NCI-H1092 (cell line): Measurements from ENCODE around the gene SURF2.

ENCODE experiments used
- DNase-seq: peaks from one replicate; lab custom pipeline; 2025; lab: John Stamatoyannopoulos, UW

SURF2 gene

GRCh38 chr9:133354766-133355165 is 1.6 kb upstream of the SURF2 start:
- DNase-seq = no peak

DNA sequence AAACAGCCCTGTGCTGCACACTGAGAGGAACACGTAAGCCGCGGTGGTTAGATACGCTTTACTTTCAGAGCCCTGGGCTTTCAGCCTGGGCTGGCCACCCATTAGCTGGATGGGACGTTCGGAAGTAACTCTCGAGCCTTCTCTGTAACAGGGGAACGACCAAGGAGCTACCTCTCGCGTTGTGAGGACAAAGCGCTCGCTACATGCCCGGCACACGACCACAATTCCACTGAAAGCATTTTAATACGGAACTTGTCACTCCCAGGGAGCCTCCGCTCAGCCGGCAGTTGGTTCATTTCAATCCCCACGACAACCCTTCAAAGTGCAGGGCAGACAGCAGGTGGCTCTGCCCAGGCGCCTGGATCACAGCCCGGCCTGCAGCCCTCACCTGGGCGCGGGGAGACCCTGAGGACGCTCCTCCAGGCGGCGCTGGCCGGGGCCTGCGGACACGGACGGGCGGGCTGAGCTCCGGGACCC is 431 bp upstream of the SURF2 start:
- DNase-seq = no peak

DNA sequence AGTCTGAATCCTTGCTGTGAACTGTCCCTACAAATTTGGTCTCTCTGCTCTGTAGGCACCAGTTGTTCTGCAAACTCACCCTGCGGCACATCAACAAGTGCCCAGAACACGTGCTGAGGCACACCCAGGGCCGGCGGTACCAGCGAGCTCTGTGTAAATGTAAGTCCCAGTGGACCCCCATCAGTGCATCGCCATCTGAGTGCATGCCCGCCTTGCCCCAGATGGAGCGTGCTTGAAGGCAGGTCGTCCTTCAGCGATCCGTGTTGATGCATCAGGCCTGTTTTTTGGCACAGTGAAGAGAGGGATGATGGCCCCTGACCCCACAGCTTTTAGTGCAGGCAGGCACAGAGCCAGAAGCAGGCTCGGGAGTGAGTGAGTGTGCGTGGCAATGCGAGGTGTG is 1.3 kb downstream of the SURF2 start:
- no peak for DNase-seq

DNA sequence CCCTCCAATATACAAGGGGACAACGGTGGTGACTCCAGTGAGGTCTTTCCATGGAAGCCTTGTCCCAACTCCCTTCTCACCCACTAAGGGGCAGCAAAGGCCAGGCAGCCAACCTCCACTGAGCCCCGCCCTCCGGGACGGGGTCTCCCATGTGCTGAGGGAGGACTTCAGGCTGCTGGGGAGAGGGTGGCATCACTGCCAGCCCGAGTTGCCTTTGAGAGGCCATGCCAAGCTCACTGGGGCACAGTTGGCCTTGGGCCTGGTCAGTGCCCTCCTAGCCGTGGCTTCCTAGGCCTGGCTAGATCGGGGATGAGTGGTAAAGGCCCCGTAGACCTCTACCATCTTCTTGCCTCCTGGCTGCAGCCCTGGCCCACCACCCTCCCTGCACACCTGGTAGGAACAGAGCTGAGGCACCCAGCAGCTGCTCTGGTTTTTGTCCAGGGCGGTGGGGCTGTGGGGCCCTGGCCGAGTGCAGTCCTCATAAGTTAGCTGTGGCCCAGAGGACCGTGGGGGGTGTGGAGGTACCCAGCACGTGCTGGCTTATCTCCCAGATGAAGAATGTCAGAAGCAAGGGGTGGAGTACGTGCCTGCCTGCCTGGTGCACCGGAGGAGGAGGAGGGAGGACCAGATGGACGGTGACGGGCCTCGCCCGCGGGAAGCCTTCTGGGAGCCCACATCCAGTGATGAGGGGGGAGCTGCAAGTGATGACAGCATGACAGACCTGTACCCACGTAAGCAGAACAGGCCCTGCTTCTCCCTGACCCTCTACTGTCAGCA is 3.2 kb downstream of the SURF2 start:
- DNase-seq = no peak

DNA sequence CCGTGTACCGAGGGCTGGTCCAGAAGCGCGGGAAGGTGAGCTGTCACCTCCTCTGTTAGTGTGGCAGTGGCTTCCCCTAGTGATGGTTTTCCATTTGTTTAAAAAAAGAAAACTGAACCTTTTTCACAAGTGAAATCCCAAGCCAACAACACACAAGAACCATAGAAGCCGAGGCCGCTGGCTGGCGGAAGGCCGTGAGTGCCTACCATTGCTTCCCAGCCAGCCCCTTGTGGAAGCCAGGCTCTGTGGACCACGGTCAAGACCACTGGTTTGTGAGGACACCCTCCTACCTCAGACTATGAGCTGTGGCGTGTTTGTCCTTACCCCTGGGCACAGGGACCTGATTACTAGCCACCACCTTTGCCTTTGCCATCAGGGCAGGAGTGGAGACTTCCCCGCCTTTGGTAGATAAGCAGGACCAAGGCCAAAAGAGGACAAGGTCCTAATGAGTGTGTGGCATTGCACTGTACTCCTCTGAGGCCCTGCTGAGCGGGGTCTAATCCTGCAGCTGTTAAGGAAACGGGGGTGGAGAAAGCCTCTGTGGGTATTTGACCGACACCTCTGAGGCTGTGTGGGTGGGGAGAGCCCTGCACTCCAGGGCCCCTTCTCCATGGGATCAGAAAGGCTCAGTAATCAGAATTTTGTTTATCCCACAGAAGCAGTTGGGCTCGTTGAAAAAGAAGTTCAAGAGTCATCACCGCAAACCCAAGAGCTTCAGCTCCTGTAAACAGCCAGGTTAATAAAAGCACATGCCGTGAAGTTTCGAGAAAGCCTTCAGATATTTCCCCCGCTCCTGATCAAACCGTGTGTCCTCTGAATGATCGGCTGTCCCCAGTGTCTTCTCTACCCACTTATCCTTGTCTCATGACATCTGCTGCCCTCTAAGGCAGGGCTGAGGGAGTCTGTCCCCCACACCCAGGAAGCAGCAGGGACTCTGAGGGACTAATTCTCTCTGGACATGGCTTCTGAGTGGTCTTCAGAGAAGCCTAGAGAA is 4.3 kb downstream of the SURF2 start:
- DNase-seq = no peak

DNA sequence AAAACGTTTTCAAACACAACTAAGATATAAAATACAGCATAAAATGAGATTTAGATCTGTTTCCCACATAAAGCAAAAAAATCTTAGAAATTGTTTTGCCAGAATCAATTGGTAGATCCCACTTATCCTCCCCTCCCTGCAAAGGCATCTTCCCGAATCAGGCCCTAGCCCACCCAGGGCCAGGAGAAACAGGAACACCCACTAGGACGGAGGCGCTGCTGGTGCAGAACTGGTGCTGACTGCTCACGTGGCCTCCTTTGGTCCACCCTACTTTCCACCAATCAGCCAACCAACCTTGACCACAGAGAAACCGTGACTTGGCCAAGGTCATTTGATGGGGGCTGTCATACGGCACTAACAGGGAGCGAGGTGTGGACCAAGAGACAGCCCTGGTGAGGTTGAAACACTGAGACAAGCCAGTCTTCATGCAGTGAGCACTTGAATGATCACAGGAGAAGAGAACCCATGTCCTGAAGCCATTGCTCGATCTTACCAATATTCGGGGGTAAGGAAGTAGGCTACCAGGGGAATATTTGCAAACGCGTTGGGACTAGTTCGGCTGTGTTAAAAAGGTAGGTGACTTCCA is 5.2 kb downstream of the SURF2 start:
- DNase-seq = no peak

DNA sequence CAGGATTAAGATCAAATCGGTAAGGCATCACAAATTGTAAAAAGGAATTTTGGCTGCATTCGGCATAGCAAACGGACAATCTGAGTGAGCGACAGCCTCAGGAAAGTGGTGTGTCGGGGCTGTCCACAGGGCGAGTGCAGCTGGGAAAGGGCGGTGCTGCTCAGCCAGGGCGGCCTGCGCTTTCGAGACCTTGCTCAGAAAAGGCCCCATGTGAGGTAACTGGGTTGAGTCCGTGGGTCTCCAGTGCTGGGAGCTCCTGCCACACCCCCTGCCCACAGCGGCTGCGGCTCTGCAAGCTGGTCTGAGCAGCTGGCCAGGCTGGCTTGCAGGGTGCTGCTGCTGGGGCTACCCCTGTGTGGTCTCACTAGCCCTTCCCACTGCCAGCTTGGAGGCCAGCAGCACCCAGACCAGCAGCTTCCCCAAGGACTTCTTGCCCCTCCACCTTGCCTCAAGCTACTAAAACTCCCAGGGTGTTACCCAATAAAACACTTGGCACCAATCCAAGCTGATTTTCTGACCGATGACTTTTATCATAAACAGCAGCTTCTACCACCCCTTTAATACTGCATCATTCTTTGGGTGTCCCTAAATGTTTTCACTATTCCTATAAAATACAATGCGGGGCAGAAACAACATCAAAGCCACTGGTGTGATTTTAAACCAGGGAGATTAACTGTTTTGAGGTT is 6.2 kb downstream of the SURF2 start:
- no peak for DNase-seq

DNA sequence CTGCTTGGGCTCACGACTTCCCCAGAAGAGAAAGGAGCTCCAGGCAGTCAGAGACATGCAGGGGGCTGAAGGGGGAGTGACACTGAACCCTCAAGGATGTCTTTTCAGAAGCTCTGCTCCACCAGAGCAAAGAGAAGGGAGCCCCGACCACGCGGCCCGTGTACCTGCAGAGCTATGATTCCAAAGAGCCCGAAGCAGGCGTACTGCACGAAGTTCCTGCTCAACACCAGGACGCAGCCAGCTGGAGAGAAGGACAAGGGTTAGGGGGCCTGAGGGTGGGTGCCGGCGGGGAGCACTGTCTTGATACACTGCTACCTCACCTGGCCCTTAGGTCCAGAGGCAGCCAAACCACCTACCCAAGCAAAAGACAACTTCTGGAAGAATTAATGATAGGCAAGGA is 10.1 kb downstream of the SURF2 start:
- DNase-seq = no peak

DNA sequence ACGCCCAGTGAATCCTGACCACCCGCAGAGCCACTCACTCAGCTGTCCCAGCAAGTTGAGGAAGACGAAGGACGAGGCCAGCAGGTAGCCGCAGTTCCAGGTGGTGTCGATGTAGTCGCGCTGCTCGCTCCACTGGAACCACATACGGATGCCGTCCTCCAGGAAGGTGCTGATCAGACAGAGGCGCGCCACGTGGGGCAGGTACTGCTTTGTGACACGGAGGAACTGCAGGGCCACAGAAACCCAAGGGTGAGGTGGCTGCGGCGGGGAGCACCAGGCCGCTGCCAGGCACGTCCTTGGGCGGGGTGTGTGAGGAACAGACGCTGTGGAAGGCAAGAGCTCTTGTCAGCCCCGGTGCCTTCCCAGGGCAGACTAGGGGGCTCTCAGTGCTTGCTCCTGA is 10.9 kb downstream of the SURF2 start:
- no peak for DNase-seq

DNA sequence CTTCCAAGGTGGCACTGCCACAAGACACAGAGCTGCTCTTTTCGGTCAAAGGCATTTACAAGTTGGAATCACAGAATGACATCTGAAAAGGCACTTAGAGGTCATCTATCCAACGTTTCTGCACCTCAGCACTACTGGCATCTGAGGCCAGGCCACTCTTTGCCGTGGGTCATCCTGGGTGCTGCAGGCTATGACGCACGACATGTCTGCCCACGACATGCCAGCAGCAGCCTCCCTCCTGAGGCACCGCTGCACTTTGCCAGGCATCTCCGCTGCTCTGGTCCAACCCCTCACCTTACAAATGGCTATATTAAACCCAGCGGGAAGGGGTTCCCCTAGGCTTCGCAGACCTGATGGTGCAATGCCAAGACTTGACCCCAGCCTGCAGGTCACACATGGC is 11.4 kb downstream of the SURF2 start:
- no peak for DNase-seq

DNA sequence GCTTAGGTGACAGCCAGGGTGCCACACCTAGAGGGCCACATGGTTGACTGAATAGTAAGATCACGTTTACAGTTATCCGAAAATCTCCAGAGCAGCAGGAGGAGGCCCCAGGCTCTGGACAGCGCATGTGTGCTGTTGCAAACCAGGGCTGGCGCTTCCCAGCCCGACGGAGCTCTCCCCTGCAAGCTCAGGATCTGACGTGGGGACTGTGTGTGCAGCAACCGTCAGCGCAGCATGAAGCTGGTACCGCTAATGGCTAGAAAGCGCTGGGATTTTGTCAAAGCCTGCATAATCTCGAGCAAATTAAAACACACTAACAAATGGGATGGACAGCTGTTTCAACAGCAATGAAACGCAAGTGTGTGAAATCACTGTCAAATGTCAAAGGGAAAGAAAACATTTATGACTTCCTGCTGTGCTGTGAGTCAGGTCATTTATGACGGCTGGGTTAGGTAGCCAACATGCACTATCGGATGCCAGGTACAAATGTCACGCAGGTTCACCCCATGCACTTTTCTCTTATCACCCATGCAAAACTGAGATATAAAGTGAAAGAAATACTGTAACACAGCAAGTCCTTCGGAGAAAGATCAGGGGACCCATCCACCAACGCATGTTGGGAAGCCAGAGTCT is 12.0 kb downstream of the SURF2 start:
- peak; percentile 72 for DNase-seq

DNA sequence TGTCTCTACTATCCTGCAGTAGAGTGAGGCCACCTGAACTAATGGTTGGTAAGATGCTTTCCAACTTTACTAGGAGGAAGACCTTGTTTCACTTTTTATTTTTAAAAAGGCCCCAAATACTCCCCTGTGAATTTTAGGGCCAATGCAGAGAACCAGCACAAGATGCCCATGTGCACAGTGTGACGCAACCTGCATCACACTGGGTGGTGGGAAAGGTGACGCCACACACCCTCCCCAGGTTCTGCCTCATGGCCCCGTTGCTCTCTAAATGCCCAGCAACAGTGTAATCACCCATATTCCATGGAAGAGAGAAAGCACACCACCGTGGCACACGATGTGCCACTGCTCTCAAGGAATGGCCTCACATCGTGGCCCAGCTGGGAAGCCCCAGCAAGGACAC is 13.1 kb downstream of the SURF2 start:
- no peak for DNase-seq

DNA sequence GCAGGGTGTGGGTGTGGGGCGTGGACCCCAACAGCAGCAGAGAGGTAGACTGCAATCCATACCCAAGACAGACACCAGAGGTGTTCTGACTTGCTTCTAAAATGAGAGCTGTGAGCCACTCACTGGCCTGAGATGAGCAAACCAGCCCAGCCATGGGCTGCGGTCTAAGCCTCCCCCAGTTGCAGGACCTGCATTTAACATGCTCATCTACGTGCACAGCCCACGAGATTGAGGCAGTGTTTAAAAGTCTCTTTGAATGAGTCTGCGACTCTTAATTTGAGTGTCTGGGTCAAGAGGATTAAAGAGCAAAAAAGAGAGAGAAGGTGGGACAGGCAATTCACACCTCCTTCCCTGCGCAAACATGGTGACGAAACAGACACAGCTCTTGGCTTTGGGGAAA is 13.6 kb downstream of the SURF2 start:
- no peak for DNase-seq

GRCh38 chr9:133370685-133371084 is 14.3 kb downstream of the SURF2 start:
- no peak for DNase-seq

- no peak for DNase-seq
Measured at GRCh38 chr9:133371261-133371711, 14.9 kb downstream of the SURF2 start.

DNA sequence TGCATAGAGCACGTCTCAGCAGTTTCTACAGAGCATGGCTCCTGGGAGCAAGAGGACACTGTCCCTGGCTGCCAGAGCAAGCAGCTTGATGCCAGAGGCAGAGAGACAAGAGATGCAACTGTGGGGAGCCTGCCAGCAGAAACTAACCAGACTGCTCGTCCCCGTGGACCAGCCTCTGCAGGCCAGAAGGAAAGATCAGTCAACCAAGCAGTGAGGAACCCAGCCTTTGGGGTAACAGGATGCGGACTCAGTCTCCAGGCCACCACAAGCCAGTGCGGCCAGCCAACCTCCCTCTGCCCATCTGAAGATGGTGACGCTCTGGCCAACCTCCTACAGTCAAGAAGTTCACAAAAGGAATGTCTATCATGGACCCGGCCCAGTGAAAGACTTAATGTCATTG is 15.8 kb downstream of the SURF2 start:
- DNase-seq = no peak

- no peak for DNase-seq
Measured at GRCh38 chr9:133374612-133375115, 18.3 kb downstream of the SURF2 start.

GRCh38 chr9:133375116-133375723 is 18.9 kb downstream of the SURF2 start:
- no peak for DNase-seq

DNA sequence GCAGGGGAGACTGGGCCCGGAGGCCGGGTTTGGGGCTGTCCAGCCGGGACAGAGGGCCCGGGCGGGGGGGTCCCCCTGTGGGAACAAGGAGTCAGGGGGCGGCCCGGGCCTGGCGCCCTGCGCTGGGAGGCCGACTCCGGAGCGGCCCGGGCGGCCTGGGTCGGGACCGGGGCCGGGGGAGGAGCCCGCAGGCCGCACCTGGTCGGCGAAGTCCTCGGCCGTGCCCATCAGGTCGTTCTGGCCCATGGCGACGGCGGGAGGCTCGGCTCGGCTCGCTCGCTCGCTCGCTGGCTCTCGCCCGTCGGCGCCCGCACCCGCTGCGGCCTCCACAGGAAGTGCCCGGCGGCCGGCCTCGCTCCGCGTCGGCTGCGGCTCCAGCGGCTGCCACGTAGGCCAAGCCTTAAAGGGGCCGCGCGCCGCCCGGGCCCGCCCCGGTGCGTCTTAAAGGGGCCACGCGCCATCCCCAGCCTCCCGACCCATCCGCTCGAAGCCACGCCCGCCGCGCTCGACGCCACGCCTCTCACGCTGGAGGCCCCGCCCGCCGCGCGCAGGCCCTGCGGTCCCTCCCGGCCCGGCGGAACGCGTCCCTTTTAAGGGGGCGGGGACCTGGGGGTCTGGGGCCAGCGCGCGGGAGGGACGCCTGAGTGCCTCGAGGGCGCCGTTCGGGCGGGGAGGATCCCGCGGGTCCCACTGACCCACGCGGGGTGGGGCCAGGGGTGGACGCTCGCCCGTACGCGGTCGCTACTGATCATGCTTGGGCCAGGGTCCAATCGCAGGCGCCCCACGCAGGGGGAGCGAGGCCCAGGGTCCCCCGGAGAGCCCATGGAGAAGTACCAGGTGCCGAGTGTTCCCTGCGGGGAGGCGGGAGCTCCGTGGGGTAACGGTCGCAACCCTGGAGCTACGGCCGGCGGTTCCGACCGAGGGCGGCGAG is 19.6 kb downstream of the SURF2 start, which contains the start of the genes STKLD1 and SURF4:
TSS of gene STKLD1 (plus strand) at position 643 of the 931 bp plus-strand sequence. CDS start at position 751, 108 bp downstream.
TSS of gene SURF4 (minus strand) at position 337 of the 931 bp plus-strand sequence. CDS start at position 246, 91 bp downstream.
- peak; percentile 94 for DNase-seq
